SK-N-SH (cell line): Measurements from ENCODE around the gene ACP6. TPM values are rescaled to one million over a fixed set of nuclear protein-coding genes. Genes with fewer than 3 reads are reported as not detected.

ENCODE experiments used
- CTCF ChIA-PET: fragments of 300-600, 350-600 bp; formaldehyde crosslinking; extraction: SDS; loops from one replicate; lab custom pipeline; 2021; lab: Yijun Ruan, JAX
- POLR2A ChIA-PET: fragments of 350-600 bp; sonication (Branson Sonifier 250); formaldehyde crosslinking; extraction: SDS; loops from one replicate; lab custom pipeline; 2020; ENCODE audit warnings: antibody characterized with exemption, inconsistent platforms; lab: Yijun Ruan, JAX
- DNase-seq: peaks from one replicate; pipeline ENCODE4 v3.0.0; 2012
- H2AFZ ChIP-seq: fragments of 200-600 bp; sonication (generic); 2 replicates; pipeline ENCODE4 v1.8.1; 2016; ENCODE audit warnings: antibody characterized with exemption, mild to moderate bottlenecking, low read depth
- H3F3A ChIP-seq: fragments of 200-600 bp; sonication (generic); replicated peaks from 2 replicates; pipeline ENCODE3; 2016; ENCODE audit warnings: antibody characterized with exemption, mild to moderate bottlenecking; ENCODE audit not compliant: insufficient read depth
- H3K27ac ChIP-seq, 2 experiments: fragments of 200-500 bp in 1 of 2; fragments of 200-600 bp in 1 of 2; sonication (Bioruptor generic) in 1 of 2; sonication (generic), shearing (Covaris generic) in 1 of 2; 2 replicates each; pipeline versions ENCODE4 v1.5.1 to v1.6.1; 2014 to 2016; ENCODE audit warnings: low read depth in 2 of 2, inconsistent platforms in 1 of 2, low read length in 1 of 2, mild to moderate bottlenecking in 1 of 2, mixed read lengths in 1 of 2
- H3K27me3 ChIP-seq: fragments of 200-600 bp; sonication (generic), shearing (Covaris generic); 2 replicates; pipeline ENCODE4 v1.6.1; 2016; ENCODE audit warnings: mixed run types; ENCODE audit not compliant: insufficient read depth
- H3K36me3 ChIP-seq, 2 experiments: fragments of 200-500 bp in 1 of 2; fragments of 200-600 bp in 1 of 2; sonication (Bioruptor generic) in 1 of 2; sonication (generic) in 1 of 2; replicated peaks in 1 of 2; 2 replicates each; pipeline versions ENCODE3 to v1.5.1; 2014 to 2016; ENCODE audit warnings: low read length in 1 of 2, mild to moderate bottlenecking in 1 of 2; ENCODE audit not compliant: insufficient read depth in 2 of 2, control insufficient read depth in 1 of 2
- H3K4me1 ChIP-seq, 2 experiments: fragments of 200-500 bp in 1 of 2; fragments of 200-600 bp in 1 of 2; sonication (Bioruptor generic) in 1 of 2; sonication (generic), shearing (Covaris generic) in 1 of 2; 2 replicates each; pipeline versions ENCODE4 v1.5.1 to v1.6.1; 2014 to 2016; ENCODE audit warnings: low read depth in 1 of 2, low read length in 1 of 2, mixed run types in 1 of 2; ENCODE audit not compliant: insufficient read depth in 2 of 2, control insufficient read depth in 1 of 2
- H3K4me2 ChIP-seq: fragments of 200-600 bp; sonication (generic), shearing (Covaris generic); 2 replicates; pipeline ENCODE4 v1.6.1; 2017; ENCODE audit warnings: mixed run types
- H3K4me3 ChIP-seq, 2 experiments: fragments of 200-500 bp in 1 of 2; fragments of 200-600 bp in 1 of 2; sonication (Bioruptor generic) in 1 of 2; sonication (generic), shearing (Covaris generic) in 1 of 2; 2 replicates each; pipeline versions ENCODE4 v1.5.1 to v1.8.1; 2014 to 2016; ENCODE audit warnings: low read depth in 2 of 2, inconsistent platforms in 1 of 2, low read length in 1 of 2, mild to moderate bottlenecking in 1 of 2, mixed read lengths in 1 of 2, moderate library complexity in 1 of 2
- H3K79me2 ChIP-seq: fragments of 200-600 bp; sonication (generic); 2 replicates; pipeline ENCODE4 v1.8.1; 2017; ENCODE audit warnings: mild to moderate bottlenecking; ENCODE audit not compliant: insufficient read depth
- H3K9ac ChIP-seq: fragments of 200-600 bp; sonication (generic); 2 replicates; pipeline ENCODE4 v1.6.1; 2017; ENCODE audit warnings: mixed run types
- H3K9me2 ChIP-seq: fragments of 200-600 bp; sonication (generic); 2 replicates; pipeline ENCODE4 v1.6.1; 2017; ENCODE audit warnings: mixed run types
- H3K9me3 ChIP-seq: fragments of 200-600 bp; sonication (generic); 2 replicates; pipeline ENCODE4 v1.6.1; 2017; ENCODE audit warnings: mixed run types, mild to moderate bottlenecking, moderate library complexity
- H4K20me1 ChIP-seq: fragments of 200-600 bp; sonication (generic); 2 replicates; pipeline ENCODE4 v1.6.1; 2017; ENCODE audit warnings: mild to moderate bottlenecking, mixed run types; ENCODE audit not compliant: insufficient read depth
- ELF1 ChIP-seq: IDR thresholded peaks from 2 replicates; pipeline ENCODE4 v1.4.0; 2012
- EP300 ChIP-seq, 2 experiments: IDR thresholded peaks; 2 replicates each; pipeline versions ENCODE4 v1.4.0 to v1.6.1; 2012; ENCODE audit warnings: borderline replicate concordance in 1 of 2, low read depth in 1 of 2, low read length in 1 of 2
- EZH2phosphoT487 ChIP-seq: fragments of 200-600 bp; sonication (generic); IDR thresholded peaks from 2 replicates; pipeline ENCODE4 v1.6.1; 2017; ENCODE audit warnings: low read depth, mixed run types, mild to moderate bottlenecking, antibody characterized with exemption, moderate library complexity, borderline replicate concordance
- FOSL2 ChIP-seq: IDR thresholded peaks from 2 replicates; pipeline ENCODE4 v1.4.0; 2012; ENCODE audit warnings: low read depth, mild to moderate bottlenecking, moderate library complexity, borderline replicate concordance
- FOXJ3 ChIP-seq: sonication (generic); formaldehyde crosslinking; IDR thresholded peaks from 2 replicates; pipeline ENCODE4 v1.5.1; 2020; ENCODE audit warnings: mild to moderate bottlenecking, missing genetic modification reagents
- FOXM1 ChIP-seq: IDR thresholded peaks from 2 replicates; pipeline ENCODE4 v1.4.0; 2012; ENCODE audit warnings: low read depth, mild to moderate bottlenecking
- GATA2 ChIP-seq: sonication (generic); formaldehyde crosslinking; IDR thresholded peaks from 2 replicates; pipeline ENCODE4 v1.5.0; 2020; ENCODE audit warnings: mild to moderate bottlenecking, missing genetic modification reagents
- JUND ChIP-seq: IDR thresholded peaks from 2 replicates; pipeline ENCODE4 v1.4.0; 2012
- MXI1 ChIP-seq: IDR thresholded peaks from 2 replicates; pipeline ENCODE4 v1.6.1; 2012; ENCODE audit warnings: mild to moderate bottlenecking, low read depth, low read length, improper control_type of control experiment
- RAD21 ChIP-seq: IDR thresholded peaks from 2 replicates; pipeline ENCODE4 v1.6.1; 2012; ENCODE audit warnings: mild to moderate bottlenecking, low read length
- RCOR1 ChIP-seq: fragments of 150-350 bp; IDR thresholded peaks from 2 replicates; pipeline ENCODE4 v1.6.1; 2017; ENCODE audit warnings: antibody characterized with exemption, low read length
- RFX5 ChIP-seq: IDR thresholded peaks from 2 replicates; pipeline ENCODE4 v1.6.1; 2012; ENCODE audit warnings: mild to moderate bottlenecking, improper control_type of control experiment, low read length
- SIN3A ChIP-seq: IDR thresholded peaks from 2 replicates; pipeline ENCODE4 v1.6.1; 2012; ENCODE audit warnings: low read depth, mild to moderate bottlenecking, low read length, moderate library complexity, borderline replicate concordance
- SMC3 ChIP-seq: IDR thresholded peaks from 2 replicates; pipeline ENCODE4 v1.6.1; 2012; ENCODE audit warnings: low read depth, low read length, improper control_type of control experiment
- TAF1 ChIP-seq: IDR thresholded peaks from 2 replicates; pipeline ENCODE4 v1.6.1; 2012; ENCODE audit warnings: low read depth, mild to moderate bottlenecking, low read length, moderate library complexity, borderline replicate concordance
- TEAD4 ChIP-seq: IDR thresholded peaks from 2 replicates; pipeline ENCODE4 v1.4.0; 2012; ENCODE audit warnings: mild to moderate bottlenecking, borderline replicate concordance; ENCODE audit not compliant: insufficient read depth
- WGBS: methylation state at CpG from one replicate; pipeline ENCODE4 v1.1.6; 2017; ENCODE audit warnings: low lambda C conversion rate; 5-methylcytosine and 5-hydroxymethylcytosine counted together
- polyA plus RNA-seq, 3 experiments: library from polyadenylated mRNA; depleted of rRNA; stranded (reverse); fragments of >200 nt; gene quantifications; 2 replicates each; pipeline ENCODE4 v1.2.3, GENCODE V29; 2012
- TF ChIP-seq, protein P1 (sequence below): IDR thresholded peaks from 2 replicates; pipeline ENCODE4 v1.4.0; 2012; ENCODE audit warnings: low read depth, borderline replicate concordance
- TF ChIP-seq, protein P2 (sequence below): IDR thresholded peaks from 2 replicates; pipeline ENCODE4 v1.4.0; 2012; ENCODE audit warnings: low read depth, borderline replicate concordance
- TF ChIP-seq, protein P3 (sequence below): fragments of 150-350 bp; IDR thresholded peaks from 2 replicates; pipeline ENCODE4 v1.6.1; 2016; ENCODE audit warnings: mild to moderate bottlenecking, low read depth, low read length
- TF ChIP-seq, protein P4 (sequence below): fragments of 200-600 bp; sonication (generic); IDR thresholded peaks from 2 replicates; pipeline ENCODE4 v1.6.1; 2017; ENCODE audit warnings: antibody characterized with exemption, mild to moderate bottlenecking, moderate library complexity
- TF ChIP-seq, protein P5 (sequence below): fragments of 150-350 bp; IDR thresholded peaks from 2 replicates; pipeline ENCODE4 v1.6.1; 2017; ENCODE audit warnings: antibody characterized with exemption, low read length, low read depth, borderline replicate concordance

The ACP6 gene
- polyA plus RNA-seq, 1 of the 3 experiments (the other 2 are of a cell fraction), result 10.9 TPM

DNA sequence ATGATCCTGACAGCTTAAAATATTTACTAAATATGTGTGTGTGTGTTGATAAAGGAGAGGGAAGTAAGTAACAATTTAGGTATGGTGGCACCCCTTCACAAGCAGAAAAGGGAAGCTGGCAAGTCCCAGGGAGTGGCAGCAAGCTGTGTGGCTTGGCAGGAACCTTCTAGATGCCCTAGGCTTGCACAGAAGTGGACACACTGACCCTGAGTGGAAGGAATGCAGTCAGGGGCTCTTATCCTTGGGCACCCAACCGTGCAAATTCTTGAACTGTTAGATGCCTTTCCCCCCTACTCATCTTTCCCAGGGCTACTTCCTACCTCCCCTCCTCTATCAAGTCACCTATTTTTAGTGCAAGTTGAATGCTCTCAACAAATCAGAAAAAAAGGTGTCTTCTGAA, 18.9 kb downstream of the ACP6 start:
- ChIA-PET POLR2A (interaction anchor here (0.6 kb wide), 1 partner anchor 48 kb away, joined by 3 read pairs; no protein-coding TSS in a partner anchor), CTCF (interaction anchor here (0.7 to 1.7 kb wide), 3 partner anchors 12 to 157 kb away, joined by 3 to 5 read pairs (median 3); no protein-coding TSS in a partner anchor)
- Histone ChIP-seq H3K9ac (no peak overlapping the region), H2AFZ (no peak overlapping the region), H3K27ac (no peak overlapping the region), H4K20me1 (no peaks in the 10 kb centered on the region), H3K36me3 (peaks cover 1 to 75% of the 10 kb centered on the region in 2 experiments), H3K4me1 (no peaks in the 10 kb centered on the region), H3F3A (no peaks in the 10 kb centered on the region), H3K79me2 (no peaks in the 10 kb centered on the region), H3K9me2 (no peaks in the 10 kb centered on the region), H3K9me3 (no peaks in the 10 kb centered on the region), H3K4me2 (no peak overlapping the region), H3K4me3 (no peak overlapping the region), H3K27me3 (no peaks in the 10 kb centered on the region)
- WGBS, result 58% methylated on average over 1 of the region's 1 CpG
- TF ChIP-seq EP300 (IDR thresholded peaks at IDR 0.05; ENCODE audit: borderline replicate concordance in 1 of 2, low read depth in 1 of 2, low read length in 1 of 2) (no peak), ELF1 (no peak), FOXJ3 (no peak), FOSL2 (no peak), EZH2phosphoT487 (no peak), RCOR1 (no peak), TAF1 (no peak), TEAD4 (no peak), MXI1 (no peak)
- TF ChIP-seq, protein P1, sequence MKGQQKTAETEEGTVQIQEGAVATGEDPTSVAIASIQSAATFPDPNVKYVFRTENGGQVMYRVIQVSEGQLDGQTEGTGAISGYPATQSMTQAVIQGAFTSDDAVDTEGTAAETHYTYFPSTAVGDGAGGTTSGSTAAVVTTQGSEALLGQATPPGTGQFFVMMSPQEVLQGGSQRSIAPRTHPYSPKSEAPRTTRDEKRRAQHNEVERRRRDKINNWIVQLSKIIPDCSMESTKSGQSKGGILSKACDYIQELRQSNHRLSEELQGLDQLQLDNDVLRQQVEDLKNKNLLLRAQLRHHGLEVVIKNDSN, result no peak
- TF ChIP-seq, protein P2, sequence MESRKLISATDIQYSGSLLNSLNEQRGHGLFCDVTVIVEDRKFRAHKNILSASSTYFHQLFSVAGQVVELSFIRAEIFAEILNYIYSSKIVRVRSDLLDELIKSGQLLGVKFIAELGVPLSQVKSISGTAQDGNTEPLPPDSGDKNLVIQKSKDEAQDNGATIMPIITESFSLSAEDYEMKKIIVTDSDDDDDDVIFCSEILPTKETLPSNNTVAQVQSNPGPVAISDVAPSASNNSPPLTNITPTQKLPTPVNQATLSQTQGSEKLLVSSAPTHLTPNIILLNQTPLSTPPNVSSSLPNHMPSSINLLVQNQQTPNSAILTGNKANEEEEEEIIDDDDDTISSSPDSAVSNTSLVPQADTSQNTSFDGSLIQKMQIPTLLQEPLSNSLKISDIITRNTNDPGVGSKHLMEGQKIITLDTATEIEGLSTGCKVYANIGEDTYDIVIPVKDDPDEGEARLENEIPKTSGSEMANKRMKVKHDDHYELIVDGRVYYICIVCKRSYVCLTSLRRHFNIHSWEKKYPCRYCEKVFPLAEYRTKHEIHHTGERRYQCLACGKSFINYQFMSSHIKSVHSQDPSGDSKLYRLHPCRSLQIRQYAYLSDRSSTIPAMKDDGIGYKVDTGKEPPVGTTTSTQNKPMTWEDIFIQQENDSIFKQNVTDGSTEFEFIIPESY, result no peak
- TF ChIP-seq, protein P3, sequence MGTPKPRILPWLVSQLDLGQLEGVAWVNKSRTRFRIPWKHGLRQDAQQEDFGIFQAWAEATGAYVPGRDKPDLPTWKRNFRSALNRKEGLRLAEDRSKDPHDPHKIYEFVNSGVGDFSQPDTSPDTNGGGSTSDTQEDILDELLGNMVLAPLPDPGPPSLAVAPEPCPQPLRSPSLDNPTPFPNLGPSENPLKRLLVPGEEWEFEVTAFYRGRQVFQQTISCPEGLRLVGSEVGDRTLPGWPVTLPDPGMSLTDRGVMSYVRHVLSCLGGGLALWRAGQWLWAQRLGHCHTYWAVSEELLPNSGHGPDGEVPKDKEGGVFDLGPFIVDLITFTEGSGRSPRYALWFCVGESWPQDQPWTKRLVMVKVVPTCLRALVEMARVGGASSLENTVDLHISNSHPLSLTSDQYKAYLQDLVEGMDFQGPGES, result no peak
- DNase-seq, result no peak

DNA sequence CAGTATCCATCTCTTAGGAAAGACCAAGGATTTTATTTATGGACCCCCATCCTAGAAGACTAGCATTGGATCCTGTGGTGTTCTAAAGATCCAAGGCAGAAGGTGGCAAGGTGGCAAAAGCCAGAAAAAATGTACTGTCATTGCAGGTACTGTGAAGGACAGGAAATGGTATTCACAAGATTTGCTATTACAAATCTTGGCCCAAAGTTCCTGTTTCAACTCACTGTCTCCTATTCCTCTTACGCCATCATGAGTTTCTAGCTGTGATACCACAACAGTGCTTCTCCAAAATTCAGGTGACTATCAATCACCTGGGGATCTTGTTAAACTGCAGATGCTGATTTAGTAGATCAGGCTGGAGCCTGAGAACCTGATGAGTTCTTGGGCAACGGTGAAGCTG, 21.4 kb downstream of the ACP6 start:
- 100% methylated on average over 2 of the region's 2 CpGs for WGBS
- TF ChIP-seq SMC3 (no peak), SIN3A (no peak), GATA2 (CRISPR knock-in tag) (no peak), FOXM1 (no peak), FOSL2 (no peak), RAD21 (no peak), EP300 (IDR thresholded peaks at IDR 0.05; ENCODE audit: borderline replicate concordance in 1 of 2, low read depth in 1 of 2, low read length in 1 of 2) (no peak), RFX5 (no peak), JUND (no peak)
- TF ChIP-seq, protein P4, sequence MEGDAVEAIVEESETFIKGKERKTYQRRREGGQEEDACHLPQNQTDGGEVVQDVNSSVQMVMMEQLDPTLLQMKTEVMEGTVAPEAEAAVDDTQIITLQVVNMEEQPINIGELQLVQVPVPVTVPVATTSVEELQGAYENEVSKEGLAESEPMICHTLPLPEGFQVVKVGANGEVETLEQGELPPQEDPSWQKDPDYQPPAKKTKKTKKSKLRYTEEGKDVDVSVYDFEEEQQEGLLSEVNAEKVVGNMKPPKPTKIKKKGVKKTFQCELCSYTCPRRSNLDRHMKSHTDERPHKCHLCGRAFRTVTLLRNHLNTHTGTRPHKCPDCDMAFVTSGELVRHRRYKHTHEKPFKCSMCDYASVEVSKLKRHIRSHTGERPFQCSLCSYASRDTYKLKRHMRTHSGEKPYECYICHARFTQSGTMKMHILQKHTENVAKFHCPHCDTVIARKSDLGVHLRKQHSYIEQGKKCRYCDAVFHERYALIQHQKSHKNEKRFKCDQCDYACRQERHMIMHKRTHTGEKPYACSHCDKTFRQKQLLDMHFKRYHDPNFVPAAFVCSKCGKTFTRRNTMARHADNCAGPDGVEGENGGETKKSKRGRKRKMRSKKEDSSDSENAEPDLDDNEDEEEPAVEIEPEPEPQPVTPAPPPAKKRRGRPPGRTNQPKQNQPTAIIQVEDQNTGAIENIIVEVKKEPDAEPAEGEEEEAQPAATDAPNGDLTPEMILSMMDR, result no peak
- TF ChIP-seq, protein P5, sequence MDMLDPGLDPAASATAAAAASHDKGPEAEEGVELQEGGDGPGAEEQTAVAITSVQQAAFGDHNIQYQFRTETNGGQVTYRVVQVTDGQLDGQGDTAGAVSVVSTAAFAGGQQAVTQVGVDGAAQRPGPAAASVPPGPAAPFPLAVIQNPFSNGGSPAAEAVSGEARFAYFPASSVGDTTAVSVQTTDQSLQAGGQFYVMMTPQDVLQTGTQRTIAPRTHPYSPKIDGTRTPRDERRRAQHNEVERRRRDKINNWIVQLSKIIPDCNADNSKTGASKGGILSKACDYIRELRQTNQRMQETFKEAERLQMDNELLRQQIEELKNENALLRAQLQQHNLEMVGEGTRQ, result no peak
- TF ChIP-seq, protein P1, result no peak

More for the DNA sequence above, 21.4 kb downstream of the ACP6 start:
- H3K79me2 ChIP-seq, result no peaks in the 10 kb centered on the region
- ChIA-PET CTCF (interaction anchor here (0.9 to 1.2 kb wide), 2 partner anchors 8 to 11 kb away, joined by 3 read pairs; no protein-coding TSS in a partner anchor), POLR2A (no interaction called here)
- no peak overlapping the region for H3K4me2 ChIP-seq
- no peaks in the 10 kb centered on the region for H3K9me3 ChIP-seq
- H3F3A ChIP-seq, result no peaks in the 10 kb centered on the region
- no peak for DNase-seq
- H3K9ac ChIP-seq, result no peak overlapping the region
- H3K27me3 ChIP-seq, result no peaks in the 10 kb centered on the region
- no peaks in the 10 kb centered on the region for H3K4me1 ChIP-seq
- no peak overlapping the region for H3K4me3 ChIP-seq
- no peaks in the 10 kb centered on the region for H4K20me1 ChIP-seq
- no peaks in the 10 kb centered on the region for H3K9me2 ChIP-seq
- peaks cover 0 to 55% of the 10 kb centered on the region in 2 experiments for H3K36me3 ChIP-seq
- H3K27ac ChIP-seq, result no peak overlapping the region
- no peak overlapping the region for H2AFZ ChIP-seq
